ENCODE measurements around the gene ARMC8.

The ARMC8 gene

DNA sequence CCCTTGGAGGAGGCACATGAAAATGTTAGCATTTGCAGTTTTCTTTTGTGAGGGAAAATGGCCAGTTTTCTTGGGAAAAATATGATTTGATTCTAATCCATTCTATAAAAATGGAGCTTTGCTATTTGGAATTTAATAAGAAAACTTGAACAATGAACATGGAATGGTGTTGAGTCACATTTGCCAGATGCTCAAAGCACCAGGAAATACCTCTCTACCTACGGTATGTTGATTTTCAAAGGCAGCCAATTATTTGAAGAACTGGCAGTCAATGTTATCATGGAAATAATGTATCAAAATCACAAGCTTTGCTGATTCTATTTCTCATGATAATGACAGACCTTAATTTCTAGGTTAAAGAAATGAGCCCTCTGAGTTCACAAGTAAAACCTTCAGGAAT is 127.7 kb downstream of the ARMC8 start:
- DNase-seq = no peak

DNA sequence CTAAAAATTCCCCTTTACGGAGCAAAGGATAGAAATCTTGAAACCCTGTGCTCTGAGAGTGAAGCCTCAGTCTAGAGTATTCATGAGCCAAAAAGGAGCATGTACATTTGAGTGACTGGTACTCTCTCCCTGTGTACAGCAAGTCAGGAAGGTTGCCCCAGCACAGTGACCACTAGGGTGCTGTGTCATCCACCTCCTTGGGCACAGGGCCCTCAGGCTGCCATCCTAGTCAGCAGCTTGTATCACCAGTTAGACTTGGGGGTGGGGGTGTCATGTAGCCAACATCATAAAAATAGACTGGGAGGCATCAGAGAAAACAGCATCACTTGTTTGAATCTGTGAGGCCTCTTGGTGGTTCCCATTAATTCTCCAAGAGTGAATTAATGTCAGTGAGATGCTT is 130.6 kb downstream of the ARMC8 start:
- DNase-seq = no peak

DNA sequence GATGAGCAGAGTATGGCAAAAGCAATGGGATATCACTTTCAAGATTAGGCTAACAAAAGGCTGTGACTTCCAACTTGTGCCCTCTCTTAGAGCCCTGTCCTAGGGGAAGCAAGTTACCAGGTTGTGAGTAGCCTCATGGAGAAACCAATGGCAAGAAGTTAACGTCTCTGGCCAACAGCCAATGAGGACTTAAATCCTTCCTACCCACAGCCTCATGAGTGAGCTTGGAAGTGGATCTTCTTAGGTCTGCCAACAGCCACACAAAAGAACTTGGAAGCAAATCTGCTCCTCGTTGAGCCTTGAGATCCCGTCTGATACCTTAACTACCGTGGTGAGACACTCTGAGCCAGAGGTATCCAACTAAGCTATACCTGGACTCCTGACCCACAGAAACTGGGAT is 136.9 kb downstream of the ARMC8 start:
- no peak for DNase-seq

DNA sequence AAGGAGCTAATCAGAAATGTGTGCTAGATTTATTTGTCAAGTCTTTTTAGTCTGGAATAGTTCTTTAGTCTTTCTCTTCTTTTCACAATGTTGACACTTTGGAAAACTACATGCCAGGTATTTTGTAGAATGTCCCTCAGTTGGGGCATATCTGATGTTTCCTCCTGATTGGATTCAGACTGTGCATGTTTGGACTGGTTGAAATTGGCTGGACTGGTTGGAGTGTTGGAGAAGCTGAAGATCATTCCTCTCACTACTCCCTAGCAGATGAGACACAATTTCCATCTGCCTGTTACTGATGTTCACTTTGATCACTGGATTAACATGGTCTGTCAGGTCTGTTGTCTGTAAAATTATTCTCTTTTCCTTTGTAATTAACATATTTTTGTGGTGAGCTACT is 138.9 kb downstream of the ARMC8 start:
- no peak for DNase-seq

GRCh38 chr3:138326866-138327595 is 139.9 kb downstream of the ARMC8 start:
- no peak for DNase-seq

- DNase-seq = no peak
Observed at GRCh38 chr3:138327831-138328230, 140.7 kb downstream of the ARMC8 start.

GRCh38 chr3:138328341-138328740 is 141.2 kb downstream of the ARMC8 start:
- no peak for DNase-seq

GRCh38 chr3:138329127-138329983 is 142.3 kb downstream of the ARMC8 start, which contains the start of gene NME9:
TSS of gene NME9 (minus strand) at chr3:138329851. CDS start at chr3:138329335, 516 bp downstream.
- peak; percentile 88 for DNase-seq

- DNase-seq = no peak
Observed at GRCh38 chr3:138329984-138330293, 142.8 kb downstream of the ARMC8 start.

- no peak for DNase-seq
Observed at GRCh38 chr3:138331143-138331894, 144.2 kb downstream of the ARMC8 start.

GRCh38 chr3:138332472-138333073 is 145.5 kb downstream of the ARMC8 start:
- no peak for DNase-seq

GRCh38 chr3:138334608-138335007 is 147.5 kb downstream of the ARMC8 start:
- DNase-seq = no peak

DNA sequence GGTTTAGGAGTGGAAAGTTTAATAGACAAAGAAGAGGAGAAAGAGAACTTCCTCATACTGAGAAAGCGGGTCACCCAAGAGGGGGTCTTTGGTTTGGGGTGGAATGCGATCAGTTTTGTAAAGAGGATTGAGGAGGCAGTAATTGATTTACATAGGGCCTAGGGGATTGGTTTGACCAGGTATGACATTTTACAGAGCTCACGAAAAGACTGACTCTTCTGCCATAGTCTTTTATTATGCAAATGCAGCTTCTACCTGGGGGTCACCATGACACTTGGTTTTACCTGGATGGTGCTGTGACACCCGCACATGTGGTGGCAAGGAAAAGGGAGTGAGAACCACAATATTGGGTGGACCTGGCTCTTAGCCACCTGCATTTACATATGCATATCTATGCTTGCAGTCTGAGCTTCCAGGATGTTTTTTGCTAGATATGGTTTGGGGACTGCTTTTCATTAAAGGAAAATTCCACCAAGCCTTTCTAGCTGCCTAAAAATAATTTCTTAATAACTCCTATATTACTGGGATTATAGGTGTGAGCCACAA is 149.4 kb downstream of the ARMC8 start:
- no peak for DNase-seq

- DNase-seq = no peak
Observed at GRCh38 chr3:138338244-138338643, 151.1 kb downstream of the ARMC8 start.

DNA sequence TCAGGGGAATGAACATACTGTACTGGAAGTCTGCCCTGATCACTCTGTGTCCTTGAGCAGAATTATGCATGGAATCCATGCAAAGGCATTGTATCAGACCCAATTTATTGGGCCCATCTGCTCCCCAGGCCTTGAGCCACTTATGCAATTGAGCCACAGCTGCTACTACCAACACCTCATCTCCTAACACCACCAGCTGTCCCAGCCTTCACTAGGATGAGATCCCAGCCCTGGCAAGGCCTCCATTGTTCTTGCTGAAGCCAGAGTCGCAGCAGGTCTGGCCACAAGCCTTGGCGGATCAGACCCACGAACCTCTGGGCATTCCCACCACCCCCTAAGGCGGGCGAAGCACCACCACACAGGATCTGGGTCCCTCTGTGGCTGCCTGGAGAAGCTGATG is 151.7 kb downstream of the ARMC8 start:
- no peak for DNase-seq

DNA sequence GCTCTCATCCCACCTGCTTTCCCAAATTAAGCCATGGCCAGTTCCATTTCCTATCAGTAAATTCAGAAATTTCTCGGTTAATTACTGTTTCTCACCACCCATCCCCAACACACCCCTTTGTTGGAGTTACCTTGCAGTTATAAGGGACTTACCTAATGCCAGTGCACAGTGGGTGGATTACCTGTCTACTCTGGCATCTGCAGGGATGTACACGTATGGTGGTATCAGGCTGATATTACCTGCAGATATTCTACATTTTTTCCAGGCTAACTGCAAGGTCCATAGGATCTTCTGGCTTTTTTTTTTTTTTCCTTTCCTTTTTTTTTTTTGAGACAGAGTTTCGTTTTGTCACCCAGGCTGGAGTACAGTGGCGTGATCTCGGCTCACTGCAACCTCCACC is 153.4 kb downstream of the ARMC8 start:
- no peak for DNase-seq

- no peak for DNase-seq
Observed at GRCh38 chr3:138344754-138345153, 157.7 kb downstream of the ARMC8 start.

All from activated naive CD4-positive, alpha-beta T cell treated with anti-CD3 and anti-CD28 coated beads, Interleukin-2, amount 50 U/mL, for 16 hours (primary cell).